LNCaP clone FGC (cell line): Measurements from ENCODE around the gene MGRN1.

Source experiments
- DNase-seq: peaks from one replicate; pipeline ENCODE4 v3.0.0-alpha.2; 2011; ENCODE audit warnings: low read depth
- H3K4me3 ChIP-seq: 2 replicates; pipeline ENCODE4 v1.5.1; 2011; ENCODE audit warnings: mild to moderate bottlenecking, low read depth, low read length, control low read depth
- TF ChIP-seq, protein P1 (sequence below): IDR thresholded peaks from 2 replicates; pipeline ENCODE4 v1.5.1; 2012; ENCODE audit warnings: mild to moderate bottlenecking; ENCODE audit not compliant: control insufficient read depth, insufficient read depth; ENCODE audit errors: extremely low read depth

MGRN1 gene

DNA sequence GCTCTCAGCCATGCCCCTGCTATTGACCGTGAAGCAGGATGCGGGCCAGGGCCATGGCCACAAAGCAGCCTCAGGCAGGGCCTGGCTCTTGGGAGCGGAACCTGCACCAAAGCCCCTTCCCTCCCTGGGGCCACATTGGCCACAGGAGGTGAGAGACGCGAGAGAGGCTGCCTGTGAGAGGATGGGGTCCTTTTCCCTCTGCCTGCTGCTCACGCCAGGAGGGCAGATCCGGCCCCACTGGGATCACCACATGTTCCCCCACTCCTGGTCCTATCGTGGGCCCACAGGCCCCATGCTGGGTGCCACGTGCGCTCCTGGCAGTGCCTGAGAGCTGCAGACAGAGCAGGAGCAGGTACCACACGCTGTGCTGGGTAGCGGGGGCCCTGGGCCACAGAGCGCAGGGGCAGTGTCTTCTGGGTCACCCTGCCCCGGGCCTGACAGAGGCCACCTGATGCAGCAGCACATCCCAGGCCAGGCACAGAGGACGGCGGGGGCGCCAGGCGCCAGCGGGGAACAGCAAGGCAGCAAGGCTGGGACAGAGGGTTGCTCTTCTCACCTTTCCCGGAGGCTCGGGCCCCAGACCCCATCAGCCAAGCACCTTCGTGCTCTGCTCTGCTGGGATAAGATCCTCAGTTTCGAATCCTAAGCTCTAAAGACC is 59.6 kb downstream of the MGRN1 start:
- TF ChIP-seq, protein P1, sequence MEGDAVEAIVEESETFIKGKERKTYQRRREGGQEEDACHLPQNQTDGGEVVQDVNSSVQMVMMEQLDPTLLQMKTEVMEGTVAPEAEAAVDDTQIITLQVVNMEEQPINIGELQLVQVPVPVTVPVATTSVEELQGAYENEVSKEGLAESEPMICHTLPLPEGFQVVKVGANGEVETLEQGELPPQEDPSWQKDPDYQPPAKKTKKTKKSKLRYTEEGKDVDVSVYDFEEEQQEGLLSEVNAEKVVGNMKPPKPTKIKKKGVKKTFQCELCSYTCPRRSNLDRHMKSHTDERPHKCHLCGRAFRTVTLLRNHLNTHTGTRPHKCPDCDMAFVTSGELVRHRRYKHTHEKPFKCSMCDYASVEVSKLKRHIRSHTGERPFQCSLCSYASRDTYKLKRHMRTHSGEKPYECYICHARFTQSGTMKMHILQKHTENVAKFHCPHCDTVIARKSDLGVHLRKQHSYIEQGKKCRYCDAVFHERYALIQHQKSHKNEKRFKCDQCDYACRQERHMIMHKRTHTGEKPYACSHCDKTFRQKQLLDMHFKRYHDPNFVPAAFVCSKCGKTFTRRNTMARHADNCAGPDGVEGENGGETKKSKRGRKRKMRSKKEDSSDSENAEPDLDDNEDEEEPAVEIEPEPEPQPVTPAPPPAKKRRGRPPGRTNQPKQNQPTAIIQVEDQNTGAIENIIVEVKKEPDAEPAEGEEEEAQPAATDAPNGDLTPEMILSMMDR = no peak
- DNase-seq = no peak
- H3K4me3 ChIP-seq = no peak overlapping the region

DNA sequence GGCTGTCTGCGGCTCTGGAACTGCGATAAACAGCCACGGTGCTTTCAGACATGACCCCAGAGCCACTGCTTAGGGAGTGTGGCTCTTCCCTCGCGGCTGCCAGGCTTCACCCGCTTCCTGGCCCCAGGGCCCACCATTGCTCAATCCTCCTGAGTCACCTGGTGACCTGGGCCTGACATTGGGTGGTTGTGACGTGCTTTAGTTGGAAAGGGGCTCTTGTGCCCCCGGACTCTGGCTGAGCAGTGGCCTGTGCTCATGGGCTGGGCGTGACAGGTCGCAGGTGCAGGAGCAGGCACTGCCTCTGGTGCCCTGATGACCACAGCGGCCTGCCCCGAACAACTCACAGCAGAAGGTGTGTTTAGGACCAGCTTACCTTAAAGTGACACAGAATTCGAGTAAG is 60.1 kb downstream of the MGRN1 start:
- H3K4me3 ChIP-seq = no peak overlapping the region
- TF ChIP-seq, protein P1 = no peak
- no peak for DNase-seq

DNA sequence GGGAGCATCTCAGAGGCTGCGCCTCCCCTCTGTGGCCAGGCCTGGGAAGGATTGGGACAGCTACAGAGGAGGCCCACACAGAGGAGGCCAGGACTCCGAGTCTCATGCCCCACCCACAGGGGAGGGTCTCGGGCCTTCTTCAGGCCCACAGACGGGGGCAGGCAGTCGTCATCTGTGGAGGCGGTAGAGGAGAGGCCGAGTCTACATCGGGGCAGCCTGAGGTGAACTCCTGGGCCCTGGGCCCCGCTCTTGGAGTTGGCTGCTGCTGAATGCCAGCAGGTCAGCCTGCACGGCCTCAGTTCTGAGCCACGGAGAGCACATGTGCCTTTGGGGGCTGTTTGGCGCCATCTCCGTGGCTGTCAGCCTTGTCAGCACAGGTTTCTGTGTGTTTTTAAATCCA is 60.7 kb downstream of the MGRN1 start:
- no peak overlapping the region for H3K4me3 ChIP-seq
- DNase-seq = no peak
- TF ChIP-seq, protein P1 = no peak

DNA sequence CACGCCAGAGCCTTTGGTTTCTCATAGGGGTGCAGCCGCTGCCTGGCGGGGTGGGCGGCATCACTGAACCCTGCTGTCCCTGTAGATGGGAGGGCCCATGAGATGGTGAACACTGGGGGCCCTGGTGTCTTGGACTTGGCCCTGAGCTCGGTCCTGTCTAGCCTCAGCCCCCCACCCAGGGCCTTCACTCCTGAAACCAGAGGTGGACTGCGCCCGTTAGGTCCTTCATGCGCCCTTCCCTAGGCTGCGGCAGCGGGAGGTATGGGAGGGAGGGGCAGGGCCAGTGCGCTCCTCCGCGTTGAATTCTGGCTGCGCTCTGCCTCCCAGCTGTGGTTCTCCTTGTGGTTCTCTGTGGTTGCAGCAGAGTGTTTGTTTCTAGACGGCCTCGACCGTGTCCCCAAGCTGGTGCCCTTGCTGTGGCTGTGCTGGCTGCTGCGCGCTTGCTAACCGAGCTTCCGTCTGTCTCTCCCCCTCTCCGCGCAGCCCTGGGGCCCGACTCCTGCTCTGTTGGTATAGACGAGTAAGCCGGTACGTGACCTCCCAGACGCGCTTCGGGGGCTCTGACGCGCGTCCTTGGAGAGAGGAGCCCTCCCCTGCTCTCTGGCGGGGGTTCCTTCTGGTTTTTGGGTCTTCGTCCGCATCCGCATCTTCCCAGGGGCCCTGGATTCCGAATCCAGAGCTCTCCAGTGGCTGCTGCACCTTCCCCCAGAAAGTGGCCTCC is 61.3 kb downstream of the MGRN1 start:
- DNase-seq = no peak
- TF ChIP-seq, protein P1 = no peak
- no peak overlapping the region for H3K4me3 ChIP-seq

DNA sequence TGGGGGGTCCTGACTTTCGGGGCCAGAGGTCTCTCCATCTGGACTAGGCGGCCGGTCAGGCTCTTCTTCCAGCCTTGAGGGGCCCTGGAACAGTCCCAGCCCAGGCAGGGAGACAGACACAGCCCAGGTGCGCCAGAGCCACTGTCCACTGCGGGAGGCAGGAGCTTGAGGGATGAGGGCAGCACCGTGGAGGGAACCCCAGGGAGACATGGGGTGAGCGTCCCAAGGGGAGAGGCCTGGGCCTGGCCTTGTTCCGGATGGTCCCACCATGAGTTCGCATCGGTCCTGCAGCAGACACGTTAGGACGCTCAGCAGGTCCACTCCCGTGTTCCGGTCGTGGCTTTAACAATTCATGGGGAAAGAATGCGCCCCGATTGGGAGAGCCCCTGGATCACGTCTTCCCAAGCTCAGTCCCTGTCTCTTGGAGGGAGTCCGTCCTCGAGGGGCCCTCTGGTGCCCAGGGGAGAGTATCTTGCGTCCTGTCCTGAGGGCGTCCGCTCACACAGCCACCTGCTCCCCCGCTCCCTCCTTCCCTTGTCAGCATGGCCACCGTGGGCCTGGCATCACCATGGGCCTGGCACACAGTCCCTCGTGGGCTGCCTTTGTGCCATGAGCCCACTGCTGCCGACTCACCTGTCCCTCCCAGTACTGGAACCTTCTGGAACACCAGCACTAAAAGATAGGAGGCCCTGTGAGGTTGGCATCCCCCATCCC is 62.0 kb downstream of the MGRN1 start:
- no peak overlapping the region for H3K4me3 ChIP-seq
- TF ChIP-seq, protein P1 = no peak
- DNase-seq = no peak

DNA sequence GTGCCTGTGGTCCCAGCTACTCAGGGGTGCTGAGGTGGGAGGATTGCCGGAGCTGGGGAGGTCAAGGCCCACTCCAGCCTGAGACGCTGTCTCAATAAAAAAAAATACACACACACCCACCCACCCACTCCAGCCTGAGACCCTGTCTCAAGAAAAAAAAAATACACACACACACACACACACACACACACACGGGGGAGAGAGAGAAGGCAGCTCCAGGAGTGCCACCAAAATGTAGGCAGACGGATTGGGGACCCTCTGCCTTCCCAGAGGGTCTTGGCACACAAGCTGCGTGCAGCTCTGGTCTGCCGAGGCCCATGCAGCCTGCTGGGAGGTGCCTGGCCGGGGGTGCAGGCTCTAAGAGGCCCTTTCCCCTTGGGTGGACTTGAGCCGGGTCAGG is 62.8 kb downstream of the MGRN1 start:
- no peak overlapping the region for H3K4me3 ChIP-seq
- TF ChIP-seq, protein P1 = no peak
- DNase-seq = no peak
